A673 (cell line): ENCODE data around the gene OSTF1.

Source experiments
- CTCF ChIP-seq: fragments of 300-800, 200-600 bp; sonication (generic); conservative IDR thresholded peaks from 2 replicates; pipeline ENCODE4 v1.5.1; 2017; ENCODE audit warnings: low read depth, mild to moderate bottlenecking, antibody characterized with exemption, low read length, moderate library complexity, mixed read lengths
- EZH2 ChIP-seq: fragments of 200-600 bp; sonication (generic); IDR thresholded peaks from 2 replicates; pipeline ENCODE4 v1.6.1; 2017; ENCODE audit warnings: borderline replicate concordance, low read depth, mild to moderate bottlenecking, mixed read lengths, antibody characterized with exemption, low read length; ENCODE audit not compliant: poor library complexity, severe bottlenecking

- TF ChIP-seq CTCF (no peak), EZH2 (no peak)
Observed at GRCh38 chr9:75175395-75175794, 87.1 kb downstream of the OSTF1 start.
